Neural progenitor cell (in vitro differentiated cells): ENCODE measurements around the gene KCNK7. TPM values are rescaled to one million over a fixed set of nuclear protein-coding genes. Genes with fewer than 3 reads are reported as not detected.
A peak's percentile ranks its signal among the peaks of the same experiment; 100 is the strongest.

Experiments used
- DNase-seq: peaks from one replicate; pipeline ENCODE4 v3.0.0-alpha.2; 2016; ENCODE audit warnings: low spot score
- H2AFZ ChIP-seq: fragments of 200-600 bp; sonication (generic); replicated peaks from 2 replicates; pipeline ENCODE4 v1.6.1; 2016; ENCODE audit warnings: antibody characterized with exemption
- H3F3A ChIP-seq: fragments of 200-600 bp; sonication (generic); 2 replicates; pipeline ENCODE4 v1.6.1; 2016; ENCODE audit warnings: antibody characterized with exemption, low read depth
- H3K27ac ChIP-seq: fragments of 200-600 bp; sonication (generic); 2 replicates; pipeline ENCODE4 v1.5.1; 2016; ENCODE audit warnings: mild to moderate bottlenecking
- H3K27me3 ChIP-seq: fragments of 200-600 bp; sonication (generic); 2 replicates; pipeline ENCODE4 v1.6.1; 2016; ENCODE audit warnings: mild to moderate bottlenecking, moderate library complexity
- H3K36me3 ChIP-seq: fragments of 200-600 bp; sonication (generic); 2 replicates; pipeline ENCODE4 v1.5.1; 2016
- H3K4me1 ChIP-seq: fragments of 200-600 bp; sonication (generic); 2 replicates; pipeline ENCODE4 v1.6.1; 2016; ENCODE audit warnings: mixed run types
- H3K4me2 ChIP-seq: fragments of 200-600 bp; sonication (generic); 2 replicates; pipeline ENCODE4 v1.6.1; 2016
- H3K4me3 ChIP-seq: fragments of 200-600 bp; sonication (generic); 2 replicates; pipeline ENCODE4 v1.5.1; 2016
- H3K79me2 ChIP-seq: fragments of 200-600 bp; sonication (generic); 2 replicates; pipeline ENCODE4 v1.6.1; 2016; ENCODE audit warnings: low read depth
- H3K9ac ChIP-seq: fragments of 200-600 bp; sonication (generic); 2 replicates; pipeline ENCODE4 v1.6.1; 2016
- H3K9me3 ChIP-seq: fragments of 200-600 bp; sonication (generic); 2 replicates; pipeline ENCODE4 v1.5.1; 2016; ENCODE audit warnings: low read depth
- H4K20me1 ChIP-seq: fragments of 200-600 bp; sonication (generic); 2 replicates; pipeline ENCODE4 v1.6.1; 2016; ENCODE audit warnings: low read depth
- H3K27ac Mint-ChIP-seq: 3 replicates; pipeline ENCODE4 v1.8.0; 2021; ENCODE audit warnings: mixed read lengths
- H3K27me3 Mint-ChIP-seq: 2 replicates; pipeline ENCODE4 v1.8.0; 2022; ENCODE audit warnings: low read depth, mild to moderate bottlenecking, inconsistent platforms, moderate library complexity, mixed read lengths; ENCODE audit not compliant: insufficient read depth
- H3K36me3 Mint-ChIP-seq: 3 replicates; pipeline ENCODE4 v1.8.0; 2021; ENCODE audit warnings: mixed read lengths
- H3K4me1 Mint-ChIP-seq: 3 replicates; pipeline ENCODE4 v1.8.0; 2021; ENCODE audit warnings: mixed read lengths
- H3K4me3 Mint-ChIP-seq: 3 replicates; pipeline ENCODE4 v1.8.0; 2021; ENCODE audit warnings: mild to moderate bottlenecking, moderate library complexity, mixed read lengths
- H3K9me3 Mint-ChIP-seq: 3 replicates; pipeline ENCODE4 v1.8.0; 2020; ENCODE audit warnings: mixed read lengths
- CTCF ChIP-seq: fragments of 200-600 bp; sonication (generic); IDR thresholded peaks from 2 replicates; pipeline ENCODE4 v1.5.1; 2017; ENCODE audit warnings: antibody characterized with exemption, mild to moderate bottlenecking
- EZH2 ChIP-seq: fragments of 200-600 bp; sonication (generic); IDR thresholded peaks from 2 replicates; pipeline ENCODE4 v1.6.1; 2017; ENCODE audit warnings: antibody characterized with exemption, mild to moderate bottlenecking, moderate library complexity
- EZH2phosphoT487 ChIP-seq: fragments of 200-600 bp; sonication (generic); IDR thresholded peaks from 2 replicates; pipeline ENCODE4 v1.6.1; 2017; ENCODE audit warnings: antibody characterized with exemption
- total RNA-seq: library from RNA; depleted of rRNA; stranded (reverse); fragments of >200 nt; gene quantifications from 2 replicates; pipeline ENCODE4 v1.2.3, GENCODE V29; 2015; ENCODE audit warnings: low replicate concordance

The KCNK7 gene
- total RNA-seq, 1 donor from 2014 or later = not detected

GRCh38 chr11:65580031-65580692, 15.4 kb downstream of the KCNK7 start:
- Histone ChIP-seq H3K9me3 (no peaks in the 10 kb centered on the region), H3F3A (peaks cover 13% of the 10 kb centered on the region), H4K20me1 (peaks cover 16% of the 10 kb centered on the region), H3K4me3 (no peak overlapping the region), H3K27ac (no peak overlapping the region), H3K4me1 (peaks cover 4% of the 10 kb centered on the region), H3K27me3 (peaks cover 73% of the 10 kb centered on the region), H3K4me2 (no peak overlapping the region), H3K9ac (no peak overlapping the region), H2AFZ (no peak overlapping the region), H3K79me2 (no peaks in the 10 kb centered on the region), H3K36me3 (no peaks in the 10 kb centered on the region)
- TF ChIP-seq CTCF (no peak), EZH2phosphoT487 (no peak), EZH2 (no peak)
- Mint-ChIP-seq H3K4me1 (peaks cover 28% of the 10 kb centered on the region), H3K36me3 (peaks cover 3% of the 10 kb centered on the region), H3K27me3 (peaks cover 29% of the 10 kb centered on the region), H3K4me3 (no peak overlapping the region), H3K27ac (no peak overlapping the region), H3K9me3 (no peaks in the 10 kb centered on the region)
- no peak for DNase-seq

GRCh38 chr11:65579291-65579690, 16.3 kb downstream of the KCNK7 start:
- Histone ChIP-seq H3K36me3 (no peaks in the 10 kb centered on the region), H3K27ac (no peak overlapping the region), H3K79me2 (no peaks in the 10 kb centered on the region), H3K4me2 (no peak overlapping the region), H3F3A (peaks cover 22% of the 10 kb centered on the region), H3K9ac (no peak overlapping the region), H4K20me1 (peaks cover 25% of the 10 kb centered on the region), H3K9me3 (no peaks in the 10 kb centered on the region), H3K4me3 (no peak overlapping the region), H3K4me1 (peaks cover 6% of the 10 kb centered on the region), H3K27me3 (peaks cover 73% of the 10 kb centered on the region), H2AFZ (no peak overlapping the region)
- peaks cover 31% of the 10 kb centered on the region for H3K4me1 Mint-ChIP-seq
- H3K27me3 Mint-ChIP-seq = peaks cover 29% of the 10 kb centered on the region
- no peak overlapping the region for H3K4me3 Mint-ChIP-seq
- TF ChIP-seq EZH2 = no peak
- no peak for TF ChIP-seq CTCF
- no peak for DNase-seq
- no peaks in the 10 kb centered on the region for H3K9me3 Mint-ChIP-seq
- peaks cover 8% of the 10 kb centered on the region for H3K36me3 Mint-ChIP-seq
- no peak overlapping the region for H3K27ac Mint-ChIP-seq

GRCh38 chr11:65578667-65579066, 16.9 kb downstream of the KCNK7 start:
- Mint-ChIP-seq H3K27me3 (peaks cover 29% of the 10 kb centered on the region), H3K4me3 (peak overlapping the region; percentile 31), H3K27ac (peak overlapping the region; percentile 35), H3K4me1 (peaks cover 29% of the 10 kb centered on the region), H3K9me3 (no peaks in the 10 kb centered on the region), H3K36me3 (peaks cover 8% of the 10 kb centered on the region)
- H3K27ac ChIP-seq = no peak overlapping the region
- H3K9ac ChIP-seq = no peak overlapping the region
- no peaks in the 10 kb centered on the region for H3K9me3 ChIP-seq
- peaks cover 7% of the 10 kb centered on the region for H3K4me1 ChIP-seq
- H2AFZ ChIP-seq = no peak overlapping the region
- no peak overlapping the region for H3K4me2 ChIP-seq
- H3K79me2 ChIP-seq = no peaks in the 10 kb centered on the region
- peaks cover 29% of the 10 kb centered on the region for H4K20me1 ChIP-seq
- H3F3A ChIP-seq = peaks cover 26% of the 10 kb centered on the region
- no peak for DNase-seq
- no peaks in the 10 kb centered on the region for H3K36me3 ChIP-seq
- peaks cover 72% of the 10 kb centered on the region for H3K27me3 ChIP-seq
- TF ChIP-seq CTCF = no peak
- TF ChIP-seq EZH2phosphoT487 = no peak
- no peak overlapping the region for H3K4me3 ChIP-seq
